HG03097 (cell line): ENCODE data around the gene SIRPG.

ENCODE experiments used
- ATAC-seq: cut with Tn5 transposase; IDR thresholded peaks from one replicate; pipeline ENCODE4 v1.9.1; 2021; ENCODE audit not compliant: unreplicated experiment, low FRiP score

SIRPG gene

GRCh38 chr20:1637226-1637625, 20.4 kb downstream of the SIRPG start:
- ATAC-seq, result no peak

- ATAC-seq, result no peak
Measured at GRCh38 chr20:1636621-1637020, 21.0 kb downstream of the SIRPG start.

- no peak for ATAC-seq
Measured at GRCh38 chr20:1635291-1635979, 22.1 kb downstream of the SIRPG start.

- no peak for ATAC-seq
Measured at GRCh38 chr20:1633535-1633934, 24.0 kb downstream of the SIRPG start.

DNA sequence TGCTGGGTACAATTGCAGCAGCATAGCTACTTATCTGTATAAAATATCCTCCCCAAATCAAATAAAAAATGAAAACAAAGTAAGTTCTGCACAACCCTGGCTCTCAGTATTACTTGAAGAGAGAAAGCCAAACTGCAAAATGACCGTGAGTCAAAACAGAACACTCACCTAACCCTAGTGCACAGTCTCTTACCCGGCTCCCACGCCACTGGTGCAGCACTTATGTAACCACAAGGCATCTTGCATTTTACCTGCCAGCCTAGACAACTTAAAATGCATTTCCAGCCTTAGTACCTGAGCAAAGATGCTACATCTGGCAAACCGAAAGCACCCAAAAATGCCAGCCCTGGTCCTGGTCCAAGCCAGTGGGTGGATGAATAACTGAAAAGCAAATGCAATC, 25.4 kb downstream of the SIRPG start:
- ATAC-seq, result no peak

GRCh38 chr20:1631309-1632151, 26.0 kb downstream of the SIRPG start:
- no peak for ATAC-seq

DNA sequence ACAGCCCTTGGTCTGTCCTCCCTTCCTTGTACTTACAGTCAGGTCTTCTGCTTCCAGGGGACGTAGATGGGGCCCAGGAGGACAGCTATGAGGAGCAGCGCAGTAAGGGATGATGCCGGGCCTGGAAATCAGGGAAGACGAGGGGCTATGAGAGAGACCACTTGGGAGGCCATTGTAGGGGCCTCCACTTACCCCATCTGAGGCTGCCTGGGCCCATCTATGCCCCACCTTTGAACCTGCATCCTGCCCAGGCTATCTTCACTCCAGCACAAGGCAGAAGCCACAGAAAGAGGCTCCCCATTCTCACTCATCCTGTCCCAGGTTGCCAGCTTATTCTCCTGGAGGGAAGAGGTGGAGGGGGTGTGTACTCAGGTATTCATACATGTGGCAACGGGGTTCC, 27.4 kb downstream of the SIRPG start:
- ATAC-seq, result no peak

DNA sequence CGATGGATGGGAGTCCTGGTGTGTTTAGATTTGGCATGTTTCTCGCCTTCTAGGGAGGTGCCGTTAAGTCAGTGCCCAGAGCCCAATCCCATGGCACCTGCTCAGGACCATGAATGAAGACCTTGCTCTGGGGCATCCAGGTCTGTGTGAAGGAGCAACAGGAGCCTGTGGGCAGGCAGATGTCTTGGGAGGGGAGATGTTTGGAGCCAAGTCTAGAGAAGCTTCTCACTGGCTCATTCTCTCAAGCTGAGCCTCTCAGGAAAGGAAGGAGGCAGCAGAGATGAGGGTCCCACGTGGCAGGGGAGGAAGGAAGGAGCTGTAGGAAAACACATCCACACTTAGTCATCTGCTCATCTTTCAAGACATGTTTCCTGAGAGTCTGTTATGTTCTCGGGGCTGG, 28.3 kb downstream of the SIRPG start:
- ATAC-seq, result no peak

GRCh38 chr20:1628621-1629020, 29.0 kb downstream of the SIRPG start:
- ATAC-seq, result no peak

GRCh38 chr20:1627200-1627550, 30.4 kb downstream of the SIRPG start:
- ATAC-seq, result no peak

DNA sequence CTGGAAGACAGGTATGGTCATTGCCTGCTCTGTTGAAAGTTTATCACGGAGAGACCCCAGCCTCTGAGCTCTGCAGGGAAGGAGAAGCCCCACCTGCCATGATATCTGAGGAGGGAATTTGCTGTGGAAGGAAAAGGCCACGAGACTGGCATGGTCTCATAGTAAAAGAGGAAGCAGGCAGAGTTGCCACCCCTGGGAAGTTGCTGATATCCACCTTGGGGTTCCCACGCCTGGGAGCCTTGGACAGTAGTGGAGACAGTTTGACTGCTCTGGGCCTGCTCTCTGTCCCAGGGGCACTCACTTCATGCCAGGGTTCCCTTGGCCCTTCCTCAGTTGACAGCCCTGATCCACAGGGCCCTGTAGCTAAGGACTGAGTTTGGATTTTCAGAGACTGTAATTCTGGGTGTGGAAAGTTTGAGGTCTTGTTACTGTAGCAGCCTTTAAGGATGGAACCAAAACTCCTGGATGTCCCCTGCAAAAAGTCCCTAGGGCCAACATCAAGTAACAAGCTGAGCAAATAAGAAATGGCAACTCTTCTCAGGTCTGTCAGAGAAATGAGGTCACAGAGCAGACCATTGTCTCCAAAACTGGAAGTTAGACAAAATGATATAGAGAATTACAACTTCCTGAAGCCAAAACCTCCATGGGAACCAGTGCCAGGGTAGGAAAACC, 30.9 kb downstream of the SIRPG start:
- no peak for ATAC-seq

DNA sequence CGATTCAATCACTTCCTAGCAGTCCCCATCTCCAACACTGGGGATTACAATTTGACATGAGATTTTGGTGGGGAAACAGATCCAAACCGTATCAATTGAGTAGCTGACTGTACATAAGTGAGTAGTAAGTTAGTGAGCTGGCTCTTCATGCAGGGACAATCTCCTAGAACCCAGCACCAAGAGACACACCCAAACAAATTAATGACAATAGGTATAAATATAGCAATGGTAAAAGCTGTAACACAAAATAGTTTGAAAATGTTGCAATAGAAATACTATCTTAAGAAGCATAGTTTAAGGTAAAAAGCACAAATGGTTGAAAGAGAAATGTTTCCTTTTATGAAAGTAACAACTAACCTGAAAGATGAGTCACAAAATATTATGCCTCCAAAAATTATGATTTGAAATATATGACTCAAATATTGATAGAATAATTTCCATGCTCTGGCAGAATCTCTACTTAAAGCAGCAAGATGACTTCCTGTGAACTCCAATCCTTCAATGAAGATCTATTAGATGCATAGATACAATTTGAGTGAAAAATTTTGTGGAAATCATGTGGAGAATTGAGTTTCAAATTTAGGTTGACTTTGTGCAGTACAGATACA, 32.4 kb downstream of the SIRPG start:
- no peak for ATAC-seq

- ATAC-seq, result no peak
Measured at GRCh38 chr20:1623501-1624205, 33.9 kb downstream of the SIRPG start.

GRCh38 chr20:1622450-1622849, 35.1 kb downstream of the SIRPG start:
- no peak for ATAC-seq

DNA sequence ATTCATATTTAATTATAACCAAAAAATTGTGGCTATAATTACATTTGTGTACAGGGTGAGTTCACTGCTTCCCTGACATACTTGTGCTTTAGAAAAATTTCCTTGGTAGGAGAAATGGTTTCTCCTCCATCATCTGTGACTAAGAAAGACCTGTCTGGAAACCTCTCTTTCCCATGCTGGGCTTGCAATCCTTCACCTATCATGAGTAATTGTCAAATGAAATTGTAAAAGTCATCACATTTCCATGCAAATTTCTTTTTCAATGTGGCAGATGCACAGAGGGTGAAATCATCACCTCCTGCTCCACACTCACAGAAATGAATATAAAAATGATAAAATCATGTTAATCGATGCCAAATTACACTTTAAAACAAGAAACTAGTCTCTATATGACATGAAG, 36.3 kb downstream of the SIRPG start:
- no peak for ATAC-seq

GRCh38 chr20:1619861-1620444, 37.6 kb downstream of the SIRPG start, which contains the start of gene SIRPB1:
Gene SIRPB1, minus strand, starts transcription at chr20:1620009. Its CDS starts 65 bp downstream, at chr20:1619944.
- no peak for ATAC-seq

GRCh38 chr20:1618954-1619540, 38.5 kb downstream of the SIRPG start:
- ATAC-seq, result no peak

DNA sequence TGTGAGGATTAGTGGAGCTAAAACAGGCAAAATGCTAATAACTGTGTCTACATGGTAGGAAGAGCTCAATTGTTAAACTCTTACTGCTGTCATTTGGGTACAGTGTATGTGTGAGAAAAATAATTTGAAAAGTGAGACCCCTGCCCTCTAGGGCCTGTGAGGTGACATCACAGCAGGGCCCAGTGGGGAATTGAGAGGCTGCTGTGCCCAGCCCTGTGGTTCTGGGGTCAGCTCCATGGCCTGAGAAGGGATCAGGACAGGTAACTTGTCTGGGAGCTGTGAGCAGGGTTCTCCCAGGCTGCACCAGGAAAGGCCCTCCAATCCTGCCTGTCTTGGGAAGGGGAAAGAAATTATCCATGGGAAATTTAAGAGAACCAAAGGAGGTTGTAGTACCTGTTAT, 39.1 kb downstream of the SIRPG start:
- ATAC-seq, result no peak

DNA sequence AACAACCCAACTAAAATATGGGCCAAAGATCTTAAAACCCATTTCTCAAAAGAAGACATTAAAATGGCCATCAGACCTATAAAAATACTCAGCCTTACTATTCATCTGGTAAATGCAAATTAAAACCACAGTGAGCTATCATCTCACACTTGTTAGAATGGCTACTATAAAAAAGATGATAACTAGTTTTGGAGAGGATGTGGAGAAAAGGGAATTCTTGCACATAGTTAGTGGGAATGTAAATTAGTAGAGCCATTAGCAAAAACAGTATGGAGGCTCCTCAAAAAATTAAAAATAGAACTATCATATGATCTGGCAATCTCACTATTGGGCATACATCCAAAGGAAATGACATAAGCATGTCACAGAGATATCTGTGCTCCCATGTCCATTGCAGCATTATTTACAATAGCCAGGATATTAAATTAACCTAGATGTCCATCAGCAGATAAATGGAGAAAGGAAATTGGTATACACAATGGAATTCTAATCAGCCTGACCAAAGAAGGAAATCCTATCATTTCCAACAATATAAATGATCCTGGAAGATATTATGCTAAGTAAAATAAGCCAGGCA, 40.6 kb downstream of the SIRPG start:
- no peak for ATAC-seq
